GM12891 (cell line): ENCODE results near the gene DIDO1.

Source experiments
- DNase-seq: peaks from one replicate; pipeline ENCODE4 v3.0.0; 2011; ENCODE audit warnings: low spot score; ENCODE audit not compliant: insufficient read length
- FAIRE-seq: peaks from 2 replicates; lab custom pipeline; 2011; peaks lifted over from hg19 to GRCh38; lab: Jason Lieb, UNC
- PAX5 ChIP-seq: IDR thresholded peaks from 2 replicates; pipeline ENCODE4 v1.6.1; 2011; ENCODE audit warnings: low read length, moderate library complexity, mild to moderate bottlenecking; ENCODE audit not compliant: insufficient read depth, severe bottlenecking
- POLR2A ChIP-seq: IDR thresholded peaks from 2 replicates; pipeline ENCODE4 v1.6.1; 2011; ENCODE audit warnings: low read depth, low read length, control low read depth
- POLR2AphosphoS5 ChIP-seq: IDR thresholded peaks from 2 replicates; pipeline ENCODE4 v1.6.1; 2011; ENCODE audit warnings: low read depth, low read length, control low read depth
- POU2F2 ChIP-seq: IDR thresholded peaks from 2 replicates; pipeline ENCODE4 v1.6.1; 2011; ENCODE audit warnings: low read depth, mild to moderate bottlenecking, control low read depth, low read length, moderate library complexity
- SPI1 ChIP-seq: IDR thresholded peaks from 2 replicates; pipeline ENCODE4 v1.6.1; 2011; ENCODE audit warnings: low read depth, low read length, control low read depth
- TAF1 ChIP-seq: IDR thresholded peaks from 2 replicates; pipeline ENCODE4 v1.6.1; 2011; ENCODE audit warnings: low read depth, low read length, control low read depth

DIDO1 gene

DNA sequence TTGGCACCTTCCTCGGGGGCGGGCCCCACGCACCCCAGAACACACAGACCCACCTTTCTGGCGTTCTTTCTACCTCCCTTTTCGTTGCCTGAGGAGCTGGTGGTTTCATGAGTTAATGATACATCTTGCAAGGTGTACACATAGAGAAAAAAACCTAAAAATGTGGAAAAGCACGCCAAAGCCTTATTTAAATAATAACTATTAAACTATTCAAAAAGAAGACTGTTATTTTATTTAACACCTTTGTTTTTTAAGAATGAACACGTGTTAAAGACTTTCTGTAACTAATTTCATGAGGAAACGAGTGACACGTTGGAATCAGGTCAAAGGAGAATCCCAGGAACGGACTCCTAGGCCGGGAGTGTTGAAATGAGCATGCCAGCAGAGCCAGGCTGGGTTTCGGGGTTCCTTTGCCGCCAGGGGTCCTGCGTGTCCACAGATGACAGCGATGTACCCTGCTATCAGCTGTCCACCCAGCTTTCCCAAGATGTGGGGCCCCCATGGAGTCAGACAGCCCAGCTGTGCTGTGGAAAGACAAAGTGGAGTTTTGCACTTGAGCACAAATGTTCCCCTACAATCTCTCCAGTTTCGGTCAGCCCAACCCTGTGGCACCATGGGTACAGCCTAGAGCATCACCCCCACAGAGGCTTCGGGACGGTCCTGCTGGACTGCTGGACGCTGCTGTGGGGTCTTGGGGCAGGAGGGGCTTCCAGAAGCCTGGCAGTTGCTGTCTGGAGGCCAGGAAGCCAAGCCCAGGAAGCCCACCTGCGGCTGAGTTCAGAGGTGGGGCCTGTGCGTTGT is 42.3 kb upstream of the DIDO1 start:
- TF ChIP-seq POLR2A (no peak), SPI1 (no peak), TAF1 (no peak), PAX5 (no peak), POU2F2 (no peak), POLR2AphosphoS5 (no peak)
- DNase-seq (no peak), FAIRE-seq (no peak)

DNA sequence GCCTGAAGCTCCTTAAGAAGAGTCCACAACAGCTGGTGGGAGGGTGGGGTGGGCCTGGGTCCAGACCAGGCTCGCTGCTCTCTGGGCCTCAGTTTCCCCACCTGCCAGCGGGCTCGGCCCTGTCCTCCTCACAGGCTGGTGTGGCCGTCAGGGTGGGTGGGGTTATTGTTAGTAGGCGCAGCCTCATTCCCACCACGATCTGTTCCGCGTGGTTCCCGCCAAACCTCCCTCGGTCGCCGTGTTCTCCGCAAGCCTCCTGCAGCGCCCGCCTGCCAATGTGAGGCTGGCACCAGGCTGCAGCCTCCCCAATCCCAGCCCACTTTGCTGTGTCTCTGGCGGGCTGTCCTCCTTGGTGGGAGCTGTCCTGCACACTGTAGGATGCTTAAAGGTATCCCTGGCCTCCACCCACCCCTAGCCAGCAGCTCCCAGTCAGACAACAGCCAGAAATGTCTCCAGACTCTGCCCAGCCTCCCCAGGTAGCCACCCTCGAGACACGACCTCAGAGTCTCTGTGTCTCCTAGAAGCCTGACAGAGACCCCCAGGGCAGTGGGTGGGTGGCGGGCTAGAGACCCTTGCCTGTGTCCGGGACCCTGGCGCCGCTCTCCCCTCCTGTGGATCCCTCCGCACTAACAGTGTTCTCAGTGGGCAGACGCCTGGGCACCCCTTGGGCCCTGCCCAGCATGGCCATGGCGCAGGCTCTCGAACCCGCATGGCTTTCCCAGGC is 41.5 kb upstream of the DIDO1 start:
- TF ChIP-seq POLR2A (no peak), TAF1 (no peak), POU2F2 (no peak), SPI1 (no peak), POLR2AphosphoS5 (no peak), PAX5 (no peak)
- no peak for FAIRE-seq
- DNase-seq: no peak

DNA sequence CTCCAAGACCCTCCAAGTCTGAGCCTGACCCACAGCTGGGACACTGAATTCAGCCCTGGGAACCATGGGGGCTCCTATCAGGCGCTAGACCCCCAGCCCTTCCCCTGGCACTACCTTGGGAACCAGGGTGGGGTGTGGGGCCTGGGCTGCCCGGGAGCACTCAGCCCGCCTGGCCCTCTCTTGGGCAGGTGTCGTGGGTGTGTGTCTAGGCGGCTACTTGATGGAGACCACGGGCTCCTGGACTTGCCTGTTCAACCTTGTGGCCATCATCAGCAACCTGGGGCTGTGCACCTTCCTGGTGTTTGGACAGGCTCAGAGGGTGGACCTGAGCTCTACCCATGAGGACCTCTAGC is 40.8 kb upstream of the DIDO1 start:
- TF ChIP-seq TAF1 (no peak), POU2F2 (no peak), POLR2AphosphoS5 (no peak), SPI1 (no peak), PAX5 (no peak), POLR2A (no peak)
- FAIRE-seq (no peak), DNase-seq (no peak)

DNA sequence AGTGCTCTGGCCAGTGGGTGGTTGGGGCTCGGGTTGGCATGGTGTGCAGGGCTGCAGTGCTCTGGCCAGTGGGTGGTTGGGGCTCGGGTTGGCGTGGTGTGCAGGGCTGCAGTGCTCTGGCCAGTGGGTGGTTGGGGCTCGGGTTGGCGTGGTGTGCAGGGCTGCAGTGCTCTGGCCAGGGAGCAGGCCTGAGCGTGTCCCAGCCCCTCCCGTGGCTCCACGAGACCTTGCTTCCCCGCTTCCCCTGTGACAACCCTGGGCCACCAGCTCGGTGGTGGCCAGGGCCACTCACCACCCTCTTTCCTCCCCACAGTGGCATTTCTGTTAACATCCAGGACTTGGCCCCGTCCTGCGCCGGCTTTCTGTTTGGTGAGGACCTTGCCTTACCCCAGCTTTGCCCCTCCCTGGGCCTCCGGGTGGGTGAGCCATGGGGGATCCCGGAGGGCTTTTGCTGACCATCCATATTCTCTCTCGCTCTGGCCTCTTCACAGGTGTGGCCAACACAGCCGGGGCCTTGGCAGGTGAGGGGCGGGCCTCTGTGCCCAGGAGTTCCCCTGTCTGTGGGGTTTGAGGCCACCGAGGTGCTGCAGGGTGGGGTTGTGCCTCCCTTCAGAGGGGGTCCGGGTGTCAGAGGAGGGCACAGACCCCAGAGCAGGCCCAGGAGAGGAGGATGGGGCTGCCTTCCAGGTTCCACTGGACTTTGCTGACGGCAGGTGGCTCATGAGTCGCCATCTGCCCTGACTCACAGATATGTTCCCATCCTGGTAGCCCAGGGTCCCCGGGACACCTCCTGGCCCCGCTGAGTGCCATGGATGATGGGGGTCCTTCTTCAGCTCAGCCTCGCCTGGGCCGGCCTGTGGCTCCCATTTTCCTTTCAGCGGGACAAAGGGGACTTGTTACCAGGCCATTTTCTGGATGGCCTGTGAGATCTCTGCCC is 40.2 kb upstream of the DIDO1 start:
- DNase-seq (no peak), FAIRE-seq (no peak)
- no peak for TF ChIP-seq POLR2AphosphoS5
- TF ChIP-seq POU2F2: no peak

DNA sequence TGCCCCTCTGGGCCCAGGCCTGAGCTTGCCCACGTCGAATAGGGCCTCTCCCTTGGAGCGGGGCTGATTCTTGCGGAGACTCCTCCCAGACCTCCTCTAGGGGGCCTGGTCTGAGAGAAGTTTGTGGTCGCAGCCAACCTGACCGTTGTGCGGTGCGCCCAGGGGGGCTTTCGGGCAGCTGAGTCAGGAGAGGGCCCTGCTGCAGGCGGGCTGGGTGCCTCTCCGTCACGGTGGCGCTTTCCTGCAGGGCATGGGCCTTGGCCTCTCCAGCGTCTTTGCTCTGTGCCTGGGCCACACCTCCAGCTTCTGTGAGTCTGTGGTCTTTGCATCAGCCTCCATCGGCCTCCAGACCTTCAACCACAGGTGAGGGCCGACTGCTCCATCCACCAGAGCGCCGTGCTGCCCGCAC is 39.1 kb upstream of the DIDO1 start:
- FAIRE-seq (no peak), DNase-seq (no peak)
- no peak for TF ChIP-seq POLR2A
- TF ChIP-seq SPI1: no peak
- TF ChIP-seq TAF1: no peak
- no peak for TF ChIP-seq POU2F2
- TF ChIP-seq POLR2AphosphoS5: no peak
- no peak for TF ChIP-seq PAX5

DNA sequence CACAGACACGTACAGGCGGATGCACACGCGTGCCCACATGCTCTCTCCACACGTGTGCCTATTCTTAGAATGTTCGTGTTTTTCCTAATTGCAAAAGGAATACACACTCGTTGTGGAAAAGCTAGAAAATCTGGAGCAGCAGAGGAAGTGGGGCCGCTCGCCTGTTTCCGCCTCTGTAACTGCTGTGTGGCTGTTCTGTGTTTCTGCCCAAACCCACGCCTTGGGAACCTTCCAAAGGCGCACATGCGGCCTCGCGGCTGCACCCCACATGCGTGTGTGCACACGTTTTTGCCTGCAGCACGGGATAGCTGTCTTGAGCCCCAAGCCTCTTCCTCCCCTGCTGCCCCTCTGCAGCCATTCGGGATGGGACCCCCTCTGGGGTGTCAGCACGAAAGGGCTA is 38.4 kb upstream of the DIDO1 start:
- DNase-seq (no peak), FAIRE-seq (no peak)
- TF ChIP-seq PAX5 (no peak), POLR2A (no peak), TAF1 (no peak), POLR2AphosphoS5 (no peak), POU2F2 (no peak), SPI1 (no peak)

DNA sequence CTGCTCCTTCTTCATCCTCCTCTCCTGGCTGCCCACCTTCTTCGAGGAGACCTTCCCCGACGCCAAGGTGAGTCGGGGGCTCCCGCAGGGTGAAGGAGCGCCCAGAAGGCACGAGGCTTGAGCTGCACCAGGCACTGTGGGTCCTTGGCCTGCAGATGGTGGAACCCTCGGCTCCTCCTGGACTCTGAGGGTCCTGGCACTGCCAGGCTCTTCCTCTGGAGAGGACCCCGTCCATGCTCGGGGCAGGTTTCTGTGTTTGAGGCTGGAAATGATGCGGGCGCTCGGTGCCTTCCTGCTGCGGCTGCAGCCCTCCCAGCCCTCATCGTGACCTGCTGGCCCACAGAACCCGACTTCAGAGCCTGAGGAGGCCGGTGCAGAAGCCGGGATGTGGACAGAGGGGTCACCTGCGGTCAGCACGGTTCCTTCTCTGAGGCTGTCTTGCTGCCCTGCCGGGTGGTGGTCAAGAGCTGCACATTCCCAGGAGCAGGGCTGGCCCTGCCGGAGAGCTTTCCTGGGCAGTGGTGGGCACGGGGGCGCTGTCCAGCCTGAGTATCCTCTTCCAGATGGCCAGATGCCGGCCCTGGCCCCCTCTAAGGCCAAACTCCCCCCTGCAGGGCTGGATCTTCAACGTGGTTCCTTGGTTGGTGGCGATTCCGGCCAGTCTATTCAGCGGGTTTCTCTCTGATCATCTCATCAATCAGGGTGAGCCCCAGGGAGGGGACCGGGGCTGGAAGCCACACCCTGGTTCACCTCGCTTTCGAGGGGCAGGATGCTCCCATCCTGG is 37.5 kb upstream of the DIDO1 start:
- TF ChIP-seq PAX5: no peak
- FAIRE-seq (no peak), DNase-seq (no peak)

DNA sequence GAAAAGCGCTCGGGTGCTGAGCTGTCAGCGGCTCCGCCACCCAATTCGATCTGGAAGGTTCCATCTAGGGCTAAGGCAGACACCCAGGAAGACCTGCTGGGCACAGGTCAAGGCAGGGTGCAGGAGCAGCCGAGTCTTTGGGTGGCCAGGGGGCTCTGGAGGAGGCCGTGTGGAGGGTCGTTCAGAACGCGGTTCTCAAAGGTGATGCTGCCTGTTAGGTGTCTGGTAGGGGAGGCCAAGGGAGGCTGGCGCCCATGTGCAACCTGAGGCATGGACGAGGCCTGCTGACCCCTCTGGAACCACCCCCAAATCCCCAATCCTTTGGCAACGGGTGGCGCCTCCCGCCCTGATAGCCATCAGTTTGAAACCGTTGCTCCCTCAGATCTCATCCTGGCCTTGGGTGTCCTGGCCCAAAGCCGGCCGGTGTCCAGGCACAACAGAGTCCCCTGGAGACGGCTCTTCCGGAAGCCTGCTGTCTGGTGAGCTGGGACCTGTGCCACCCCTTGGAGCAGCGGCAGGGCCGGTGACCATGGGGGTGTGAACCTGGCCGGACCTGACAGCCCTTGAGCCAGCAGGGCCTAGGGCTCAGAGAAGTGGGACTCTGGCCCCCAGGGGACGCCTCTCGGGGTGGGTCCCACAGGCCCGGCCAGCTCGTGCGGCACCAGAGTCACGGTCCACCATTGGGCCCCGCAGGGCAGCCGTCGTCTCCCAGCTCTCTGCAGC is 36.7 kb upstream of the DIDO1 start:
- TF ChIP-seq POLR2AphosphoS5 (no peak), POLR2A (no peak), SPI1 (no peak), TAF1 (no peak), POU2F2 (no peak), PAX5 (no peak)
- DNase-seq (no peak), FAIRE-seq (no peak)
